ENCODE data around the gene IL12A. TPM values are rescaled to one million over a fixed set of nuclear protein-coding genes. Genes with fewer than 3 reads are reported as not detected.

IL12A gene
- total RNA-seq, 4 donors from 2014 or later = 0.32 to 3.3 (median 0.85) TPM; not detected in 1

DNA sequence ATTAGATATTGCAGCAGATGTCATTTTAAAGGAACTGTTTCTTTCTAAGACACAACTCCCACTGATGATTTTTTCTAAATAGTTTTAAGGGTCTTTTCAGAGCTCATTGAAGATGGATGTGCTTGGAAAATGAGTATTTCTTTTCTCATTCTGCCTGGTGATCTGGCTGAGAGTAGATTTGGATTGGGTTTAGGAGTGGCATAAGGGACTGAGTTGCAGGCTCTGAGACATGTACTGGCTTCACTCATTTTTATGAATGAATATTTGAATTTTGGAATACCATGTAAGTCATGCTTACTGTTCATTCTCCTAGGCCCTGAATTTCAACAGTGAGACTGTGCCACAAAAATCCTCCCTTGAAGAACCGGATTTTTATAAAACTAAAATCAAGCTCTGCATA lies 6.5 kb downstream of the IL12A start:
- no peaks in the 10 kb centered on the region for H3K9me3 ChIP-seq
- H3K36me3 ChIP-seq = no peaks in the 10 kb centered on the region
- WGBS, 2 donors (ENCODE audit: low coverage in 1 of 2) = 88 to 100% methylated on average over 1 of the region's 1 CpG
- peaks cover 0 to 35% (median 0%) of the 10 kb centered on the region in 3 donors for H3K4me1 ChIP-seq
- H3K27ac ChIP-seq = no peak overlapping the region
- no peak overlapping the region for H3K4me3 ChIP-seq
- no peaks in the 10 kb centered on the region for H3K27me3 ChIP-seq
- no peak for ATAC-seq
- TF ChIP-seq POLR2AphosphoS5 (IDR thresholded peaks at IDR 0.05) = no peak
- TF ChIP-seq EP300 (IDR thresholded peaks at IDR 0.05) = no peak
- TF ChIP-seq POLR2A (IDR thresholded peaks at IDR 0.05) = no peak
- TF ChIP-seq, protein P1, sequence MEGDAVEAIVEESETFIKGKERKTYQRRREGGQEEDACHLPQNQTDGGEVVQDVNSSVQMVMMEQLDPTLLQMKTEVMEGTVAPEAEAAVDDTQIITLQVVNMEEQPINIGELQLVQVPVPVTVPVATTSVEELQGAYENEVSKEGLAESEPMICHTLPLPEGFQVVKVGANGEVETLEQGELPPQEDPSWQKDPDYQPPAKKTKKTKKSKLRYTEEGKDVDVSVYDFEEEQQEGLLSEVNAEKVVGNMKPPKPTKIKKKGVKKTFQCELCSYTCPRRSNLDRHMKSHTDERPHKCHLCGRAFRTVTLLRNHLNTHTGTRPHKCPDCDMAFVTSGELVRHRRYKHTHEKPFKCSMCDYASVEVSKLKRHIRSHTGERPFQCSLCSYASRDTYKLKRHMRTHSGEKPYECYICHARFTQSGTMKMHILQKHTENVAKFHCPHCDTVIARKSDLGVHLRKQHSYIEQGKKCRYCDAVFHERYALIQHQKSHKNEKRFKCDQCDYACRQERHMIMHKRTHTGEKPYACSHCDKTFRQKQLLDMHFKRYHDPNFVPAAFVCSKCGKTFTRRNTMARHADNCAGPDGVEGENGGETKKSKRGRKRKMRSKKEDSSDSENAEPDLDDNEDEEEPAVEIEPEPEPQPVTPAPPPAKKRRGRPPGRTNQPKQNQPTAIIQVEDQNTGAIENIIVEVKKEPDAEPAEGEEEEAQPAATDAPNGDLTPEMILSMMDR (IDR thresholded peaks at IDR 0.05) = no peak

DNA sequence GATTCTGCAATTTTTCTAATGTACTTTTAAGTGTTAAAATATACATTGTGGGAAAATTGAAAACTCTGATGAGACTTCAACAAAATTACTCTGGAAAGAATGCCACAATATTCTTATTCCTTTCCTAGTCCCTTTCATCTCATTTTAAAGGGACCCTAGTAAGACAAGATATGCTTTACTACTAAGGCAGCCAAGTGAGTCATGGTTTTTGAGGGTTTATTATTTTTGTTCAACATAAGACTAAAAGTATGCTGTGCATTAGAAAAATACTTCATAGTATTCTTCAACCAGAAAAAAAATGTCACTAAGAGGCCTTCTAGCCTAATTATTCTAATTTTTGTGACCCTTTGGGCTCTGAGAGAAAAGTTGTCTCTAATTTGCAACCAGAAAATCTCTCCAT lies 7.4 kb downstream of the IL12A start:
- no peak for ATAC-seq
- Histone ChIP-seq H3K27me3 (no peaks in the 10 kb centered on the region), H3K36me3 (no peaks in the 10 kb centered on the region)

DNA sequence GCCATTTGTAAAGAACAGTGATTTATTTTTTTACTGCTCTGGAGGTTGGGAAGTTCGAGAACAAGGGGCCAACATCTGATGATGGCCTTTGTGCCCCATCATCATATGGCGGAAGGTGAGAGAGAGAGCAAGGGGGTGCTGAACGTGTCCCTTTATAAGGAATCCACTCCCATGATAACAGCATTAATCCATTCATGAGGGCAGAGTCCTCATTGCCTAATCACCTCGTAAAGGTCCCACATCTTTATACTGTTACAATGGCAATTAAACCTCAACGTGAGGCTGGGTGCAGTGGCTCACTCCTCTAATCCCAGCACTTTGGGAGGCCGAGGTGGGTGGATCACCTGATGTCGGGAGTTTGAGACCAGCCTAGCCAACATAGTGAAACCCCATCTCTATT lies 8.3 kb downstream of the IL12A start:
- no peaks in the 10 kb centered on the region for H3K36me3 ChIP-seq
- WGBS, 2 donors (ENCODE audit: low coverage in 1 of 2) = 90 to 91% methylated on average over 4 to 6 of the region's 7 CpGs
- no peaks in the 10 kb centered on the region for H3K27me3 ChIP-seq
- no peak overlapping the region for H3K27ac ChIP-seq
- TF ChIP-seq POLR2AphosphoS5 (IDR thresholded peaks at IDR 0.05) (no peak), EP300 (IDR thresholded peaks at IDR 0.05) (no peak), POLR2A (IDR thresholded peaks at IDR 0.05) (no peak)
- TF ChIP-seq, protein P1 (IDR thresholded peaks at IDR 0.05) = no peak
- no peak for ATAC-seq
- H3K9me3 ChIP-seq = no peaks in the 10 kb centered on the region
- no peak overlapping the region for H3K4me3 ChIP-seq
- H3K4me1 ChIP-seq = peaks cover 0 to 30% (median 0%) of the 10 kb centered on the region in 3 donors

More for the DNA sequence above, 7.4 kb downstream of the IL12A start:
- TF ChIP-seq EP300 (IDR thresholded peaks at IDR 0.05) = no peak
- peaks cover 0 to 30% (median 0%) of the 10 kb centered on the region in 3 donors for H3K4me1 ChIP-seq
- H3K9me3 ChIP-seq = no peaks in the 10 kb centered on the region
- H3K27ac ChIP-seq = no peak overlapping the region
- no peak overlapping the region for H3K4me3 ChIP-seq

DNA sequence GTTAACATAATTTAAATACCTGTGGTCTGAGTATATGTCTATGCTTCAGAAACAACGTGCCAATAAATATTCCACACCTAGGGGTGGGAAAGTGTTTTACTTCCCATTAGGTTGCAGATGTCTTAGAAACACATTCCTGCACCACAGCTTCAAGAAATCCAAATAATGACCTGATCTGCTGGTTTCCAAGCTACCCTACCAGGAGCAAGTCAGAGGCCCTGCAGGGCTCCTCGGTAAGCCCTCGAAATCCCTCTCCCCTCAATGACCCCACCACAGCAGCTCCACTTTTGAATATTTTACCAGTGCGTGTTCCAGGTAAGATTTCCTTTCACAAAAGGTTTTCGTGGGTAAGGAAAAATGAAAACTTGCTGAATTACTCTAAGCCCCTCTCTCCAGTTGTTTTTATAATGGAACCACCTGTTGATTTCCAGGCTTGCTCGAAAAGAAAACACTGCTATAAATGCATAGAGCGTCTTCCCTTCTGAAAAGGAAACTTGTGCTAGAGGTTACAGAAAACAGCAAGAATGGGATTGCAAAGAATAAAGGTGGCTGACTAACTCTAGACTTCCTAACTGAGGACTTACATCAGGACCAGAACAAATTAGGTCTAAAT lies 12.6 kb downstream of the IL12A start:
- H3K4me1 ChIP-seq = peaks cover 0 to 1% (median 0%) of the 10 kb centered on the region in 3 donors
- H3K9me3 ChIP-seq = no peaks in the 10 kb centered on the region
- H3K4me3 ChIP-seq = no peak overlapping the region
- TF ChIP-seq POLR2AphosphoS5 (IDR thresholded peaks at IDR 0.05) (no peak), EP300 (IDR thresholded peaks at IDR 0.05) (no peak), POLR2A (IDR thresholded peaks at IDR 0.05) (no peak)
- TF ChIP-seq, protein P1 (IDR thresholded peaks at IDR 0.05) = no peak
- no peak overlapping the region for H3K27ac ChIP-seq
- no peak for ATAC-seq
- 62 to 70% methylated on average over 4 to 7 of the region's 7 CpGs for WGBS, 2 donors (ENCODE audit: low coverage in 1 of 2)
- no peaks in the 10 kb centered on the region for H3K36me3 ChIP-seq
- H3K27me3 ChIP-seq = no peaks in the 10 kb centered on the region

DNA sequence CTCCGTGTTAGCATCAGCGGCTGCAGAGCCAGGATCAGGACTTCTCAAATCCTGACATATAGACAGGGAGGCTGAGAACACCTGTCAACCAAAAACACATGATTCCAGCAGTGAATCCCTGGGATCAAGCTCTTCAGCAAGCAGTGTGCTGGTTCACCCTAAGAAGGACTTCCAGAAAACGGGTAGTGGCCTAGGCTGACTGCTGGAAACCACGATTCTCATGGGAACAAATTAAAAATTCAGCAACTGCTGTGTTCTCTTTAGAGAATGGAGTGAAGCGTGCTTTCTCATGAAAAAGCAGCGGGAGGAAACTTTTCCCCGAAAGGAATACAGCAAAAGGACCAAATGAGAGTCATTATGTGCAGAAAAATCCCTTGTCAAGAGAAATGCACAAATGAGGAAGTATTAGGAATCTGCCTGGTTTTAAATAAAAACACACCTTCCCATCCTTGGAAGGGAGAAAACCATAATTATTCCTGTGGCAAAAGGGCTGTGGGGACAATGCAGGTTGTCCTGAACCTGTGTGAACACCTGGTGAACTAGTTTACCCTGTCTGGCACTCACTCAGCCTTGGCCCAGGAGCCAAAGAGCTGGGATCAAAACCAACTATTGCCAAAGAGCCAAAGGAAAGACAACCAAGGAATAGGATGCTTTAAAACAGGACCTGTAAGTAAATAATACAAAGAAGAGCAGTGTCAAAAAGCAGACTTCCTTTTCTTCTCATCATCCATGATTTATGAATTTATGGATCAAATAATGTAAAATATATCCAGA lies 13.4 kb downstream of the IL12A start:
- WGBS, 2 donors (ENCODE audit: low coverage in 1 of 2) = 60 to 89% methylated on average over 1 to 5 of the region's 7 CpGs
- no peaks in the 10 kb centered on the region for H3K36me3 ChIP-seq
- H3K4me1 ChIP-seq = peaks cover 0 to 4% (median 0%) of the 10 kb centered on the region in 3 donors
- no peak overlapping the region for H3K27ac ChIP-seq
- TF ChIP-seq EP300 (IDR thresholded peaks at IDR 0.05) (no peak), POLR2A (IDR thresholded peaks at IDR 0.05) (no peak), POLR2AphosphoS5 (IDR thresholded peaks at IDR 0.05) (no peak)
- TF ChIP-seq, protein P1 (IDR thresholded peaks at IDR 0.05) = no peak
- no peak overlapping the region for H3K4me3 ChIP-seq
- H3K27me3 ChIP-seq = no peaks in the 10 kb centered on the region
- no peaks in the 10 kb centered on the region for H3K9me3 ChIP-seq
- no peak for ATAC-seq

Measured in gastroesophageal sphincter (tissue), 4 donors.